GM12891 (cell line): ENCODE results near the gene TPP2.

Source experiments
- POLR2A ChIP-seq: IDR thresholded peaks from 2 replicates; pipeline ENCODE4 v1.6.1; 2011; ENCODE audit warnings: low read depth, low read length, control low read depth
- TAF1 ChIP-seq: IDR thresholded peaks from 2 replicates; pipeline ENCODE4 v1.6.1; 2011; ENCODE audit warnings: low read depth, low read length, control low read depth

GRCh38 chr13:102677122-102677521 lies 80.3 kb downstream of the TPP2 start:
- TF ChIP-seq POLR2A (no peak), TAF1 (no peak)
